Middle frontal gyrus (tissue), 1 donor: ENCODE data around the gene TMEM182.

Experiments used
- DNase-seq: peaks from one replicate; pipeline ENCODE4 v3.0.0-alpha.2; 2015; ENCODE audit warnings: low spot score; ENCODE audit errors: extremely low spot score

Gene TMEM182

DNA sequence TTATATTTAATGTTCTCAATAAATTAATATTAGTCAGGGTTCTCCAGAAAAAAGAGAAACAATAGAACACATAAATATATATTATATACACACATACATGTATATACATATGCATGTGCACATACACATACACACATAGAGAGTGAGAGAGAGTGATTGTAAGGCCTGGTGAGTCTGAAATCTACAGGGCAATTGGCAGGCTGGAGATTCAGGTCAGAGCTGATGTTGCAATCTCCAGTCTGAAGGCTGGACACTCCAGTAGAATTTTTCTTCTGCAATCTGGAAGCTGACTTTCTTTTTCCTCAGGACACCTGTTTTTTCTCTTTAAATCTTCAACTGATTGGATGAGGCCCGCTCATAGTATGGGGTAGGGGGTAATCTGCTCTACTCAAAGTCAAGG is 3.2 kb downstream of the TMEM182 start:
- no peak for DNase-seq

DNA sequence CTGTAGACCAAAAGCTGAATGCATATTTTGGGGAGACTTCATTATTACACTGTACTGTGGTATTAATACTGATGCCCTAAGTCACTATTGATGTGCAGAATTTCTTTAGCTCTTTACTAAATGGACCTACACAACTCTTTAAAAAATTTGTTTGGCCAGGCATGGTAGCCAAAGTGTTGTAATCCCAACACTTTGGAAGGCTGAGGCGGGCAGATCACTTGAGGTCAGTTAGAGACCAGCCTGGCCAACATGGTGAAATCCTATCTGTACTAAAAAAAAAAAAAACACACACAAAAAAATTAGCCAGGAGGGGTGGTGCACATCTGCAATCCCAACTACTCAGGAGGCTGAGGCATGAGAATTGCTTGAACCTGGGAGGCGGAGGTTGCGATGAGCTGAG is 6.4 kb downstream of the TMEM182 start:
- DNase-seq, result no peak

DNA sequence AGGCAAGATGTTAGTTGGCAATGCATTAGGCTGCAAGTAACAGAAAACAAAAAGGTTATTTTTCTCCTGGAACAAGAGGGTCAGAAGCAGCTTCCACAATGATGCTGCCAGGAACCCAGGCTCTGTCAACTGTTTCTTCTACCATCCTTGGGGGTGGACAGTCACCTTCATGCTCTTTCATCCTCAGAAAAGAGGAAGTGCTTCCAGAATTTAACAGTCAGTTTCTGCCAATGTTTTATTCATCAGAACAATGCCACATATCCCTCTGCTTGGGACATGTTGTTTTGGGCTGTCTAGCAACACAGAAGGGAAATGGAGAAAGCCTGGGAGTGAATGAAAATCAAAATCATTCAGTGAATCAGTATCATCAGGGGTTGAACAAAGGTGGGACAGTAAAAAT is 7.1 kb downstream of the TMEM182 start:
- DNase-seq, result no peak

DNA sequence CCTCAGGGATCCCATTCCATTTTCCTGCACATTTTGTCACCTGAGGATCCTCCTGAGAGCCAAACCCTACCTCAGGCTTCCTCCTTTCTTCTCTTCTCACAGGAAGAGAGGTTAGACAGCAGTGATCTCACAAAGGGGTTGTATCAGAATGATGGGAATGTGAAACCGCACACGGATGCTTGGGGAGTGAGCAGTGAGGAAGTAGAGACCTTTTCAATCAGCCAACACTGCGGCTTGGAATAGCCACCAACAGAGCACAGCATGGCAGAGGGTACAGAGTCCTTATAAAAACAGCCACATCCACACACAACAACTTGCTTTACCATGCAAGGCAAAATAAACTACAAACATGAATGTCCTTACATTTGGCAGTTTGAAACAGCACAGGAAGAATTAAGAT is 8.7 kb downstream of the TMEM182 start:
- DNase-seq, result no peak

DNA sequence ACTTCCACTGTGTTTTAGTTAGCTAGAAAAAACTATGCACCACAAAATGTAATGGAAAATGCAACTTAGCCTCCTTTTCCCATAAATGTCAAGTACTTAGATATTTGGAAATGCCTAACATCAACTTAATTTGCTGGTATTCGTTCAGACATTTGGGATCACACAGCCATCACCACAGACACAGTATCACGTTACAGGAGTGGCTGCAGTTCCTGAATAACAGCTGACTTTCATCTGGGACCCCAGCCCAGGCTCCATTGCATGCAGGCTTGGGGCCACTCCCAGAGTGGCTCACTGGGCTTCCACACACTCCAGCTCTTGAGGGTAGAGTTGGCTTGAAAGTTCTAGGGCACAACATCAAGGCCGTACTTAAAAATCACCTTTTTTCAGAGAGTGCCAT is 9.3 kb downstream of the TMEM182 start:
- DNase-seq, result no peak

DNA sequence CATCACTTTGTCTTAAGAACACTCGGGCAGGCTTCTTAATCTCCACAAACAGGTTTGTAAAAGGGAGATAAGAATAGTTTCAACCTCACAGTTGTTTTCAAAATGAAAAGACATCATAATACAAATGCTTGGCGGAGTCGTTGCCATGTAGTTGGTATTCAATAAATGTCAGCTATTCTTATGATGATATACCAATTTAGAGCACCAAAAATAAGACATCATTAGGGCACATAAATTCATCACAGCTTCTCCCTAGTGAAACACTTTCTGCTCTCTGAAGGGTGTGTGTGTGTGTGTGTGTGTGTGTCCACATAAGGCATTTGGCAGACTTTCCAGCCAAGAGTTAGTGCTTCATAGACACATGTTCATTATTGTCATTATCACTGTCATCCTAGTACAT is 10.8 kb downstream of the TMEM182 start:
- DNase-seq, result no peak

DNA sequence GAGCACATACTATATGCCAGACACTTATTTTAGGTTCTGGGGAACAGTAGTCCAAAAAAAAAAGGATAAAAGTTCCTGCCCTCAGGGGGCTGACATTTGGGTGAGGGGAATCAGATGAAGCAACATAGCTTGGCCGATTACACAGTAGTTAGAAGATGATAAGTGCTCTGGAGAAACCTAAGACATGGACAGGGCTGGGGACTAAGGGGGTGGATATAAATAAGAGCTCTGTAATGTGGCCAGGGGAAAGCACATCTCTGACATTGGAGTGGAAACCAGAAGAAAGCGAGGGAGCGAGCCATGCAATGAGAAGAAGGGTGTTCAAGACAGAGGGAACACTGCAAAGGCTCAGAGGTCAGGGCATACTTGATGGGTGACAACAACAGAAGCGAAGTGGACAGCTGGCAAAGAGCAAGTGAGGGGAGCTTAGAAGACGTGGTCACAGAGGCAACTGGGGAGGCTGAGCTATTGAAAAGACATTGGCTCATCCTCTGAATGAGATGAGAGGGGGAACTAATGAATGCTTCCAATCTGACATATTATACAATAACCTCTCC is 11.4 kb downstream of the TMEM182 start:
- DNase-seq, result no peak

DNA sequence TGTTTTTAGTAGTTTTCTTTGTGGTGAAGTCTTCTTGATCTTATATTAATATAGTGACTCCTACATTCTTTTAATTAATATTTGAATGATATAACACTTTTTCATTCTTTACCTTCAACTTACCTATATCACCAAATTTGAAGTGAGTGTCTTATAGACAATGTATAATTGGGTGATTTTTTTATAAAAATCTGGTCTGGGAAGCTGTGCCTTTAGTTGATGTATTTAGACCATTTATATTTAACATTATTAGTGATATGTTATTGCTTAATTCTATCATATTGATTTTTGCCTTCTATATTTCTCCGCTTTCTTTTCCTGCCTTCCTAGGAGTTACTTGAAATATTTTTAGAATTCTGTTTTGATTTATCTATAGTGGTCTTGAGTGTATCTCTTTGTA is 16.4 kb downstream of the TMEM182 start:
- DNase-seq, result no peak

DNA sequence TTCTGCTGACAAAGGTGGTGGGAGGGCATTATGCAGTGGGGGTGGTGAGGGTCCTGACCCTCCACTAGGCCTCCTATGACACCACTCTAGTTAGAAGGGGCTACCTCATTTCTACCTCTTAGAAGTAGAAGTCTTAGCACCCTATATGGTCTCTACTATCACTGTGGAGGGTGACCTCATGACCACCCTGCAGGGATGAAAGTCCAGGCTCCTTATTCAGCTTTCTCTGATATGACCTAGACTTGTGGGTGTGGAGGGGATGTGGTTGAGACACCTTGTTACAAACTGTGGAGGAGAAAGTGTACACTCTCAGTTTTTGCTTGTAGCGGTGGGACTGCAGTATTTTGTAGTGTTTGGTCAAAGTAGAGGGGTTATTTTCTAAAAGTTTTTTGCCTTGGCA is 18.6 kb downstream of the TMEM182 start:
- no peak for DNase-seq

DNA sequence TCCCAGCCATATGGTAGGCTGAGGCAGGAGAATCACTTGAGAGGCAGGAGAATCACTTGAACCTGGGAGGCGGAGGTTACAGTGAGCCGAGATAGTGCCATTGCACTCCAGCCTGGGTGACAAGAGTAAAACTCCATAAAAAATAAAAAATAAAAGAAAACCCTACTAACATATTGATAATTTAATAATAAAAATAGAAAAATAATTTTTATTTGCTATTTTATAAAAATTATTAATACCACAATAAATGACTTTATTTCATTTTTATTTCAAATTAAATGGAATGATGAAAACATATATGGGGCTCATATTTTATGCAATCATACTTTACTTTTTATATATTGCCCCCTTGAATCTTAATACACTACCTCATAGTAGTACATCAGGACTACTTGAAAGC is 20.4 kb downstream of the TMEM182 start:
- no peak for DNase-seq

DNA sequence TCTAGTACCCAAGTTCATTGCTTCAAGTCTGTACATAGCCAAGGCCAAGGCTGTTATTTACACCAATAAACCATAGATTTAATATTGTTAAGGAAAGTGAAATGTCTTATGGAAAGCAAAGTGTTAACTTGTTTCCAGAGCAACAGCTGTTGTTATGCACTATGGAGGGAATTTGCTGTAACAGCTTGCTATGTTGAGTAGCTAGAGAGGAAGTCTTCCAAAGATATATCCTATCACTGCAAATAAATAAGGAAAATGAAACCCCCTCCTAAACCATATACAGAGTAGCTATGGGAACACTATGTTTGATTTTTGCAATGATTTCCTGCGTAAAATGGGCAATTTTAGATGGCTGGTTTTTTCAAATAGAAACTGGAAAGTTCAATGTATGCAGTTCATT is 21.1 kb downstream of the TMEM182 start:
- no peak for DNase-seq

DNA sequence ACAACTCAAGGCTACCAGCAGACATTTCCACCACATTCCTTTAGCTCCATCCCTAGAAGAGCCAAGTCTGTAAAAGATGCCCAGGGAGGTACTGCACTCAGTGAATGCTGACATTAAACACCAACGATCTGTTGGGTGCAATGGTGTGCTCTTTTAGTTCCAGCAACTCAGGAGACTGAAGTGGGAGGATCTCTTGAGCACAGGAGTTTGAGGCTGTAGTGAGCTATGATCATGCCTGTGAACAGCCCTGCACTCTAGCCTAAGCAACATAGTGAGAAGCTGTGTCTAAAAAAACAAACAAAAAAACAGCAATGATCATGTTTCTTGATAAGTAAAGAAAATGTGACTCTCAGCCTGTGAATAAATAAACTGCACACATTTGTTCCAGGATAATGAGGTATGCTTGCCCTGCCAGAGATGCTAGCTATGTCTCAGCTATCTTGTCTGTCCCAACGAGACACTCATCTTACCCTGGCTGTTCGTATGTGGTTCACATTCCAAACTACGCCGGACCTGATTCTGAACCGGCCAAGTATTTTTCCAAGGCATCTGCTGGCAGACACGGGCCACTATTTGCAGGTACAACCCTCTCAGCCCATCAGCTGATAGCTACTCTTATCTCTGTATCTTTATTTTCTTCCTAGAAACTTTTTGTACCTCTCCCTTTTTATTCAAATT is 21.8 kb downstream of the TMEM182 start:
- no peak for DNase-seq

DNA sequence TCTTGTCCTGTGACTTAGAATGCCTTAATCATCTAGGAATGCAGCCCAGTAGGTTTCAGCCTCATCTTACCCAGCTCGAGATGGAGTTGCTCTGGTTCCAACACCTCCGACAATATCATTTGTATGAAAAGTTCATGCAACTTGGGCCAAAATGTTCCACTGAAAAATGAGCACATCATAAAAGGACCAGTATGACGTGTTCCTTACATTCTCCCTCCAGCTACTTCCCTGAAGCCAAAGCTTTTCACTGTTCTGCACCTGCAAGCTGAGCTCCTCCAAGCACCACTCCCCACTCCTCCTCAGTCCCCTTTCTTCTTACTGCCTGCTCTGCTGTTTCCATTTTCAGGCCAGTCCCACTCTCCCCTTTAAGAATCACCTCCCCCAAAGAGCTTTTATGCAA is 23.1 kb downstream of the TMEM182 start:
- DNase-seq, result no peak

DNA sequence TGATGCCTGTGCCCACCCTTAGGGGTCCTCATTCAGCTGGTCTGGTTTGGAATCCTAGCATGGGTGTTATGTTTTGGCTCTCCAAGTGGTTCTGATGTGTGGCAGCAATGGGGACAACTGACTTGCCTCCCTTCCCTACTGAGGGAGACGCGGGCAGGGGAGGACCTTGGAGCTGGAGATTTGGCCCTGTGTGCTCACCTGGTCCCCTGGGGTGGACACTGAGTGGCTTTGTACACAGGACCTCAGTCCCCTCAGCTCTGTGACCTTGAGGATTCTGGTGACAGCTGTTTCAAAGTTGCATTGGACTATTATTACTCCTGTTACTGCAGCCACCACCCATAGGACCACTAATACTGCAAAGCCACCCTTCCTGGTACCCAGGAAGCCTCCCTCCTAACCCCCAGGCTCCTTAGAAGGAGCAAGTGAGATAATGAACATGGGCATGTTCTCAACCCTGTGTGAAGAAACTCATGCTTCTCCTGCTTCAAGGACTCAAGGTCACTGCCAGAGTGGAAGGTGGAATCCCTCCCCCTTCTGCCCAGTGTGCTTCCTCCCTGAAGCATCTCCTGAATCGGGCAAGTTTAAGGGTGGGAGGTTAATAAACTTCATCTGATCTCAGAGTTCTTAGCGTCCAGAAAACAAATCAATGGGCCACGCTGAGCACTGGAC is 26.5 kb downstream of the TMEM182 start:
- DNase-seq, result no peak

DNA sequence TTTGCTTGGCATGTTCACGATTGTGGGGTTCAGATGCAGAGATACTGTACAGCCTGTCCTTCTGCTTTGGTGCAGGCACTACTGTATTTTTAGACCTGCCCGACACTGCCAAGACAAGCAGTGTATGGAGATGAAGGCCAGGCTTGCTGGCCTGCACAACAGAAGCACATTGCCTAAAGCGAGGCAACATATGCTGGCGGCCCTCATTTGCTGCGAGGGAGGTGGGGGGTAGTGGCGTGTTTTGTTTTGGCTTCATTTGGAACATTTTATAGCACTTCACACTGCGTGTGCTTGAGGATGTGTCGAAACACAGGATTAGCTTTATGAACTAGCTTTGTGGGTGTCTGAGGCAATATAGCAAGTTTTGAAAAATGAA is 27.0 kb downstream of the TMEM182 start:
- no peak for DNase-seq

DNA sequence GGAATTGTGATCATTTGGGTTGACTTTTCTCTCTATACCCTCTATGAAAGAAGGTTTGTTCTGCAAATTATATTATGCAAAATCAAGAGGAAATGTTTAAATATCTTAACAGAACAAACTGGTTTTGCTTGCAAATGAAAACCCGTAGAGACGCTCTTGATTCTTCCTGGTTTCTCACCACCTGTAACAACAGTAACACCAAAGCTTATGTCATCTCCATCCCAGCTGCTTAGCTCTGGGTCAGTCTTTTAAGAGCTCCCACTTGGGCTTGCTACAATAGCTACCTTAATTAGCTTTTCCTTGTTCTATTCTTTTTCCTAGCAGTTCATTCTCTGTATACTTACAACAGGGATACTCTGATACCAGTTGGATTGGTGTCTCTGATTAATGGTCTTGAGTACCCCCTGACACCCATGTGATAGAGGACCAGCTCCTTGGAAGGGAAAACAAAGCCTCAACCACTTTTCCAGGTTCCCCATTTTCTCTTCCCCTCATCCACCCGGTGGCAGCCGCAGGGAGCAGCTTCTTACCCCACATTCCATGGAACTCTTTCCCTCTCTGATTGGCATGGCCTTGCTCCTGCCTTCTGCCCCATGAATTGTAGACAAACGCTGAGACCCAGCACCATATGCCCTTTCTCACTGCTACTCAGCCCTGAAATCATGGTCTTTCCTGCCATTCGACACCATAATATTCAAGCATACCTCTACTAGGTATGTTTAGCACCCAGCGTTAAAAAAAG is 27.7 kb downstream of the TMEM182 start:
- no peak for DNase-seq

DNA sequence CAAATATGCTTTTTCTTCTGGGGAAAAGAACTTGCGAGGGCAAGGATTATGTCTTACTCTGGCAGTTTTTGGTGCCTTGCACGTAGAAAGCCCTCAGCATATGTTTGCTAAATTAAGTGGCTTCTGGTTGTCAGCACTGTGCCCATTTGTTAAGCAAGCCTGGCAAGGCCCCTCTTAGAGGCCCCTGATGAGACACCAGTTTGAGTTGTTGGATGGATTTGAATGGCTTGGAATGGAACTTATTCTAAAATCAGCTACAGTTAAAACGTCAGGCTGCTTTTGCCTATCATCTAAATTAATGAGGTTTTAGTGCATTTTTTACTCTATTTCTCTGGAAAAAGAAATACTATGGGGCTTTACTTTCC is 28.2 kb downstream of the TMEM182 start:
- DNase-seq, result no peak

DNA sequence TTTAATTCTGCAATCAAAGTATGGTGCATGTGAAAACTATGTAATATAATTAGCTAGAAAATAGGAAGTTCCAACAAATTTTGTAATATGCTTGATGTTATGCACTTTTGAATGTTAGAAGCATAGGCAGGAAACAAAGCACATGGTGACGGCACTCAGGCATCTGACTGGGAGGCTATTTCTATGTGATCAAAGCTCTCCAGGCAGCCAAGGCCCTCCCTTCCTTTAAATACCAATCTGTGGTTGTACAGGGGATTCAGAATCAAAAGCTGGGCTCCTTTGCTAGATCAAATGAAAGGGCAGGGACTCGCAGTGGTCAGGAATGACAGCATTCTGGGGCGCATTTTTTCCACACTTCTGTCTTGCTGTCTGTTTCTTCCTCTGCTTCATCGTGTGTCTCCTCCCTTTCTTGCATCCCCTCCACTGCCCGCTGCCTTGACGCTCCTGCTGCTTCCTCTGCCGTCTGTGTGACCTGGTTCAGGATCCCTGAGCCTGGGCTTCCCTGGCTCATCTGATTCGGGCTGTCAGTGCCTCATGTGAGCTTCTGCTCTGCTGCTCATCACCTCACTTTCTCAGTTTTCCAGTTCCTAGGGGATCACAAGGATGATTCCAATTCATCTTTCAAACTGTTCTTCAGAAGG is 30.9 kb downstream of the TMEM182 start:
- DNase-seq, result no peak

DNA sequence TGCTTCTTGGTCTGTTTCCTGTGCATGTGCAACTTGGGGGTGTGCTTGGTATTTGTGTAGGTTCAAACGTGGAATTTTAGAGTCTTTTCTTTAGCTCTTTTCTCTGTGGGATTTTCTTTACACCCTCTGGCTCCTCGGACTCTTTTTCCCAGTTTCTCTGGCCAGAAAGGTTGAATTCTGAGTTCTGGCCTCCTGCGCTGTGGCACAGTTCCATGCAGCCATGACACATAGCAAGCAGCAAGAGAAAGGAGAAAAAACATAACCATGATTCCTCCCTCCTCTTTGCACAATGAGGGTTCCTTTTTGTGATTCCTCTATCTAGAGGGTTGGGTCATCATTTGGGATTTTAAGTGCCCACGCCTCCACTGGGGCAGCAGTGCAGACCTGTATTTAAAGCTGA is 33.8 kb downstream of the TMEM182 start:
- DNase-seq, result no peak

DNA sequence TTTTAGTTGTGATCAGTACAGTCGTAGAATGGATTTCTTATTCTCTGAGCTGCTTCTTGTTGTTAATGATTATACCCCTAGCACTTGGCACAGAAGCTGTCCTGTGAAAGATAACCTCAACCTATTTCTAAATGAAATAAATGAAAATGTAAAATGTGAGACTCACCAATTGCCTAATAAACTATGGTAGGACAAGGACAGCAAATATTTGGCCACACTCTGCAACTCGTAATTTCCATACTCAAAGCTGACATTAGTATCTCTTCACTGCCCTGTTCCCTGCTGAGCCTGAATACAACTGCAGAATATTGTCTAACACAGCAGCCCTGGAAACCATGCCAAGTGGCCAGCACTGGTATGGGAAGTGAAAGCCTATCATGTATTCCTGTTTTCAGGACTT is 34.5 kb downstream of the TMEM182 start:
- DNase-seq, result no peak

DNA sequence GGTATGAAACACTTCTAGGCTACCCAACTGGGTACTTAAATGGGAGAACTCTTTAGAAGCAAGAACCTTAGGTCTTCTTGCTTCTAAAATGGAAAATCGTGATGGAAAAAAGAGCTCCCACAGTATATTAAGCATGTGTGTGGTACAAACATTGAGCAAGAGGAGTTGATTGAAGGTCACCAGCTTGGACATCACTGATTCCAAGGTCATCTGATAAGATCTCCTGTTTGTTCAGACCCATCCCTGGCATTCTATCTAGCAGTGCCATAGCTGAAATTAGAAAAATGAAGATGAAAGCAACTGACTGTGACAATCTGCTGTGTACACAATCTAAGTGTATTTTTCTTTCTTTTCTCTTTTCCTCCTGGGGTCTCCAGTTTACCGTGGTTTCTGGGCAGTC is 35.7 kb downstream of the TMEM182 start:
- no peak for DNase-seq

DNA sequence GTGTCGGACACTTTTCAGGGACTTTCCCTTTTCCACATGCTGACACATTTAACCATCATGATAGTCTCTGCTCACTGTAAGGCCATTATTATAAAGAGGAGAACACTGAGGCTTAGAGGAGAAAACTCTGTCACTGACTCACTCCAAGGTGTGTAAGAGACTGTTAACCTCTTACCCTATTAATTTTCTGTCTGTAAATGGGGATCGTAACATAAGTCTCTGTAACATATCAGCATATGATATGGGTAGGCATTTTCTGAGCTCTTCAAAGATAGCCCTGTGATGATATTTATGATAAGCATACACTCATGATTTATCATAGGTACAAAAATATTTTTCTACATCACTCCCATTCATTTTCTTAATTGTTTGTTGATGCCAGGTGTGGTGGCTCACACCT is 36.4 kb downstream of the TMEM182 start:
- no peak for DNase-seq
